ENCODE data around the gene GPX8. TPM values are rescaled to one million over a fixed set of nuclear protein-coding genes. Genes with fewer than 3 reads are reported as not detected.

Gene GPX8, protein sequence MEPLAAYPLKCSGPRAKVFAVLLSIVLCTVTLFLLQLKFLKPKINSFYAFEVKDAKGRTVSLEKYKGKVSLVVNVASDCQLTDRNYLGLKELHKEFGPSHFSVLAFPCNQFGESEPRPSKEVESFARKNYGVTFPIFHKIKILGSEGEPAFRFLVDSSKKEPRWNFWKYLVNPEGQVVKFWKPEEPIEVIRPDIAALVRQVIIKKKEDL
- total RNA-seq (2014; rRNA removed; shearing (Covaris generic)), result 99.8 and 116 TPM in 2 replicates

DNA sequence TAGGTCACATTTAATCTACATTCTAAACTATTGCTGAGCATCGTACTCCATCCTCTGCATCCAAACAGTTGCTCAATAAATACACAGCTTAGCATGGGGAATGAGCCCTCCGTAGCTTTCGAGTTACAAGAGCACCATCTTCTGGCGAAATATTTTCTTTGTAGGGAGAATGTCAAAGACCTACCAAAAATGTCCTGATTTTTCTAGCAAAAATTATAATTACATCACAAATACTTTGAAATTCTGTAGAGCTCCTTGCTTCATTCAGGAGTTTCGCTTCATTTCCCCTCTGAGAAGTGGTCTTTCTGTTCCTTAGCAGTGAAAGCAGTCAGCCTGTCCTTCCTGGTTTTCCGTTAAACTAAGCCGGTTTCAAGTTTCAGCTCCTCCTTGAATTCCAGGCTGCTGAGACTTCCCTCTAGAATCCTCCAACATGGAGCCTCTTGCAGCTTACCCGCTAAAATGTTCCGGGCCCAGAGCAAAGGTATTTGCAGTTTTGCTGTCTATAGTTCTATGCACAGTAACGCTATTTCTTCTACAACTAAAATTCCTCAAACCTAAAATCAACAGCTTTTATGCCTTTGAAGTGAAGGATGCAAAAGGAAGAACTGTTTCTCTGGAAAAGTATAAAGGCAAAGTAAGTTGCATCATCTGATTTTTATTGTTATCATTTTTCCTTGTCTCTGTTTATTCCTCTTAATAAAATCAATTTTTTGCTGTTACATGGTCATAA lies at the start of gene GPX8:
TSS of gene GPX8 (plus strand) at position 409 of the 730 bp plus-strand sequence. CDS start at position 431, 22 bp downstream.
- peak; percentile 84 for DNase-seq (ENCODE audit: low read depth)

DNA sequence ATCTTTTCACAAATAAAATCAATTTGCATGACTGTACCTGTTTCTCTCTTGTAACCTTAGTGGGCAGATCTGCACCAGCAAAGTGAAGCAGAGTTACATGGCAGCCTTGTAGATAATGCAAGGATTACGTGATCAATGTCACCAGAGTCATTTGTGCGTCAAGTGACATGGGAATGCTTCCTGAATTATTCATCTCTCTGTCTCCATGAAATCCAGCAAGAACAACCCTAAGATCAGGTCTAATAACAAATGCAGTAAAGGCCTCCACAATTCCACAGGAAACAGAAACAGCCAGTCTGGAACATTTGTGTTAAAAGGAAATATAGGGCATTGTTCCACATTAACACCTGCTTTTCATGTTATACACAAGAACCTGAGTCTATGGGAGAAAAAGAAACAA lies 49.8 kb upstream of the GPX8 start:
- no peak for DNase-seq (ENCODE audit: low read depth)

DNA sequence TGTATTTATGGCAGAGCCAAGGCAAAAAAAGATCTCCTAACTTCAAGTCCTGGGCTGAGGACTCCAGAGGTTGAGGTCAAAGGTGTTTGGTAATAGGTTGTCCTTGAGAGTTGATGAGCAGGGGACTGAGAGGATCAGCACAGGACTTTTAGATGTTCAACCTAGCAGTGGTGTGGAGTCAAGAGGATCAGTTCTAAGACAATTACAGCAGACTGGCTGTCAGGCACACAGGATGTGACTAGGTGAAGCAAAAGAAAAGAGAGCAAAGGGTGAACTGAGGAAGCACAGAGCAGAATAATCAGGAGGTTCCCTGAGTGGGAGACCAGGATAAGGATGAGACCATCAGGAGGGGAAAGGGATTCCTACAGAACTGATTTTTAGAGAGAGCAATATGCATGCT lies 46.6 kb upstream of the GPX8 start:
- no peak for DNase-seq (ENCODE audit: low read depth)

DNA sequence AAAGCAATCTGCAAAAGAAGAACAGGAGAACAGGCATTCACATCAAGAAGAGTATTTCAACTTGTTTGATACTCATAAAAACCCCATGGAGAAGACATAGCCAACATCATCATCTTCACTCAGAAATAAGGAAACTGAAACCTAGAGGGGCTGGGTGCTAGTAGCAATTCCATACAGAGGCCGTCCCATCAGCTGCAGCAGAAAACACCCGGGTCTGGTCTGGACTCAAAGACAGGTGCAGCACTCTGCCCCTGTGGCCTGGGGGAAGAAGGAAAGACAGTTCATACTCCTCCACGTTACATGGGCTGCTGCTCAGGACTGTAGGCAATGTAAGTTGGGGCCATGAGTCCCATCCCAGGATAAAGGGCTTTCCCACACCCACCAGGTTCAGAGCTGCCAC lies 45.9 kb upstream of the GPX8 start:
- DNase-seq (ENCODE audit: low read depth), result no peak

DNA sequence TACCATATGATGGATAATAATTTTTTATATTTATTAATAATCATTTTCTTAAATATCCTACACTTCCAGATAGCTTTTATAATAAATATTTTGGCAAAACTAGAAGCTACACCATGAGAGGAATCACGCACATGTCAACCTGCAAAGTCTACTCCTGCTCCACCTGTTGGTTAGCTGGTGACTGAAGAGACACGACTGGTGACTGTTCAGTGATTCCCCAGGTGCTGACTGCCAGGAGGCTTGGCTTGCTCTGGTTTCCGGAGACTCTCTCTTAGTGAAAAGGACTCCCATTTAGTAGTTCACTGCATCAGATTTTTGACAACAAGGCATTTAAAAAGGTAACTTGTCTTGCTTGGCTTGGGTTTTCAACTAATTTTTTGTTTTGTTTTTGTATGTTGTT lies 36.6 kb upstream of the GPX8 start:
- no peak for DNase-seq (ENCODE audit: low read depth)

DNA sequence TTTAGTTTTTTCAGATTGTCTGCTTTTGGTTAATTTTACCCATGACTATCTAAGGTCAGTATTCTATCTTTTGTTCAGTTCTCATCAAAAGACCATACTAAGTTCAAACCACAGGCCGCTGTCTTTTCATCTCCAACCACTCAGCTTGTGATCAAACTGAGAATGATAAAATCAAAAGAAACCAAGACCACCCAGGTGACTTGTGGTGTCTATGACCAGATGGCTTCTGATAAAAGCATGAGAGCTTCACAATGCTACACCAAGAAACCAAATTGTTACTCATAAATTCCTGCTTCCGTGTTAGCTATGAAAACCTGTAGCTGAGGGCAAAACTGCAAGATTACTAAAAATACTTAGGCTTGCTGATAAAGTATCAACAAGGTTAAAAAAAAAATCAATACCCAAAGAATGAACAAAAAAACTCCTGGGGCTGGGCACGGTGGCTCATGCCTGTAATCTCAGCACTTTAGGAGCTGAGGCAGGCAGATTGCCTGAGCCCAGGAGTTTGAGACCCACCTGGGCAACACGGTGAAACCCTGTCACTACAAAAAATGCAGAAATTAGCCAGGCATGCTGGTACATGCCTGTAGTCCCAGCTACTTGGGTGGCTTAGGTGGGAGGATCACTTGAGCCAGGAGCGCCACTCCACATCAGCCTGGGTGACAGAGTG lies 25.8 kb upstream of the GPX8 start:
- no peak for DNase-seq (ENCODE audit: low read depth)

DNA sequence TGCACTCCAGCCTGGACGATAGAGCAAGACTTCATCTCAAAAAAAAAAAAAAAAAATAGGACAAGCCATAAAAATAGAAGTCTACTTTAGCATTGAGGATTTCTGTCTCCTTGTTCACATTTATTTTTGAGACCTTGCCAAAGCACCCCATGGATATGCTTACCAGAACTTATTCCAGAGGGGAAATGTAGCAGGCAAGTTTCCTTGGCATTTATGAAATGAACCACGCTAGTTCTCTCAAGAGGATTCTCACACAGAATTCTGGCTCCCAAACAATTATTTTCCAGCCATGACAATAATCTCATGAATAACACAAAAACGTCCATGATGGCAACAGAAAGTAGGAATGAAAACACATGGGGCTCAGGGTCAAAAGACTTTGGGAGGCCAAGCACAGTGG lies 23.4 kb upstream of the GPX8 start:
- no peak for DNase-seq (ENCODE audit: low read depth)

DNA sequence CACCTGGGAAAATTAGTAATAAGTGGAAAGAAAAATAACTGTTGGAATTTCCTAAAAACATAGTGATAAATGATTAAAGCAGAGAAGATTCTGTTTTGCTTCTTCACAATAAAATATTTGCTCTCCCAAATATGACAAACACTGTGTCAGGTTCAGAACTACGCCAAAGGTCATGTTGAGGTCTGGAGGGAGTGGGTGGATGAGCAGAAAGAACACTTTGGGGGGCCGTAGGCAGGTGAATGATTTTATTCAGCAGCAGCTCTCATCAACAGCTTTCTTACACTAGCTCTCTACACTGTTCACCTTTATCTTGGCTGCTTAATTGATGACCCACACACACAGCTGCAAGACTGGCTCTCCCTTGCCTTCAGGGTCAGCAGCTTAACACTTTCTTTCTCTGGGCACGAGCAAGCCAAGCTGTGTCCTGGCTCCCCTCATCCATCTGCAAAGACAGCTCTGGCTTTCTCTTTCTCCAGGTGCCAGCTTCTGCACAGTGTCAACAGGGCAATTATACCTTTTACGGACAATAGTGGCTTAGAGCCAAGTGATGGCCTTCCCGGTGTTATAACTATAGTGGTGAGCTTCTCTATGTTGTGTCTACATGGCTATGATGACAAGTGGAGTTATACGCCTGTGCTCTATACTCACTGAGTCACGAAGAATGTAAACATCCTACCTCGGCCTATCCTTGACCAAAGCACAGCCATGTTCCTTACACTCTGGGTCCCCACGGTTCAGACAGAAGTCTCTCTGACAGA lies 18.9 kb upstream of the GPX8 start:
- DNase-seq (ENCODE audit: low read depth), result no peak

DNA sequence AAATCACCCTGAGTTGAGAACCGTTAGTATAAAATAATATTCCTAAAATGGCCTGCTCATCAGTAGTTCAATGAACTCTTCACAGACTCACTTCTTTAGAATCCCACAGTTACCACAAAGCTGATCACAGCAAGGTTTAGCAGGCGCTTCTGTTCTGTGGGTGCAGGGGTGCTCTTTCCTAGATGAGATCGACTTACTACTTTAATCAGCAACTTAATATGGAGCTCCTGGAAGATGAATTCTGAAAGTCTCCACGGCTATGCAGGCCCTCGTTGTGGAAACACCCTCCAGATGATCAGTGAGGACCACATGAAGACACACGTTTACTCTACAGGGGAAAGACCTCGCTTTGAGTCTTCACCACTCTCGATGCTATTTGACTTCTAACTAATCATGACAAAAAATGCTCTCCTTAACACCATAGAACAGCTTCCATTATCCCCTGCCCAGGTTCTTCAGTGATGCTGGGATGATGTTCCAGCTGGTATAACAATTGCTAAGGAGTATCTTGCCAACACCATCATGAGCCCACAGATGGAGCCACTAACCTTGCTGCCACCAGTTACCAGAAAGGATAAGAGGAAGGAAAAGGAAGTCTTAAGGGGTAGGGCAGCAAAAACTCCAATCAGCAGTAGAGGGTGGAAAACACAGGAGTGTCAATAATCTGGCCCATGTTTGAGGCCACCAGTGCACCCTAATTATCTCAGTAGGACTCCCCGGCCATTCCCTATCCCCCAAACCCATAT lies 17.9 kb upstream of the GPX8 start:
- no peak for DNase-seq (ENCODE audit: low read depth)

DNA sequence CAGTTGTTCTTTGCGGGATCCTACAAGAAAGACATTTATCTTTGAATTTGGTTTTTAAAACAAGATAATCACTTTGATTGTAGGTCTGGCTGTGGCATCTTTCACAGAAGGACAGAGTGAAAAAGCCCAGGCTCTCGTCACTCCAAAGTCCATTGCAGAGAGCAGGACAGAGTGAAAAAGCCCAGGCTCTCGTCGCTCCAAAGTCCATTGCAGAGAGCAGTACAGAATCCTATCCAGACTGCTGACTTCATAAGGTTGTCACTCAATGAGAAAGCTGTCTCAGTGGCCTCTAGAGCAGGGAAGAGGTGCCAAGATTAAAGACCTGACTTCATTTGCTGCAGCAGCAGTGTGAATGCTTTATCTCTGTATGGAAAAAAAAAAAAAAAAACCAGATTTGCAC lies 16.3 kb upstream of the GPX8 start:
- no peak for DNase-seq (ENCODE audit: low read depth)

DNA sequence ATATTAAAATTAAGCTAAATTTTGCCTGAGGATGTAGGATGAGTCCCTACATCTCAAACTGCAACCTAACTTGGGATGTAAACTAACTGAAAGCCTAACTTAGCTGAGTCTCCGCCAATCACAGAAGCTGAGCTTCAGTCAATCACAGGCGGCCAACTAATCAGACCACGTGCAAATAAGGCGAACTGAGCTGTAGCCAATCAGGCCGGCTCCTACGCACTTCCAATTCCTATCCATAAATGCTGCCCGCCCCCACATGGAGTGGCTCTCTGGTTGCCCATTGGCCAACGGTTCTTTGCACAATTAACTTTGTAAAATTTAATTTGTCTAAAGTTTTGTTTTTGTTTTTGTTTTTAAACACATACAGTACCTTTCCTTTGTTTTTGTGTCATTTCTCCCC lies 13.9 kb upstream of the GPX8 start:
- peak; percentile 51 for DNase-seq (ENCODE audit: low read depth)

DNA sequence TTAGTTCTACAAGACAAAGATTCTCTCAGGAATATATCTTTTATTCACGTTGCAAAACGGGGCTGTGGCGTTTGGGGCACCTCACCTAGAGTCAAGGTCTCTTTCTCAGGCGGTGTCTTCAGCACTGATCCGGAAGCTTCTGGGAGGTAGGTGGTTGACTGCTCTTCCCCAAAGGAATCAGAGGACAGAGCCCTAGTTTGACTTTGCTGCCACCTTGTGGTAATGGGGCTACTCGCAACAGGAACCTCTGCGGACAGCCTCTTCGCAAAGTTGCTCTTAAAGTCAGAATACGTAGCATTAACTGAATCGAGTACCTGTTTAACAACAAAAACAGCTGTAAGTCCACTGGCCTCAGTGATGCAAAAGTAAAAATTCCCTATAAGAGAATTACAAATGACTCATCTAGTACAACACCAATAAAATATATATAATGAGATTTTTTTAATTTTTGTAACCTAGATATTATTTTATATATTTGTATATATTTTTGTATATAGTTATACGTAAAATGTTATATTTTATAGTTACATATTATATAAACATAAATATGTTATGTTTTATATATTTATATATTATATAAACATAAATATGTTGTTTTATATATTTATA lies 13.3 kb upstream of the GPX8 start:
- DNase-seq (ENCODE audit: low read depth), result peak; percentile 73

DNA sequence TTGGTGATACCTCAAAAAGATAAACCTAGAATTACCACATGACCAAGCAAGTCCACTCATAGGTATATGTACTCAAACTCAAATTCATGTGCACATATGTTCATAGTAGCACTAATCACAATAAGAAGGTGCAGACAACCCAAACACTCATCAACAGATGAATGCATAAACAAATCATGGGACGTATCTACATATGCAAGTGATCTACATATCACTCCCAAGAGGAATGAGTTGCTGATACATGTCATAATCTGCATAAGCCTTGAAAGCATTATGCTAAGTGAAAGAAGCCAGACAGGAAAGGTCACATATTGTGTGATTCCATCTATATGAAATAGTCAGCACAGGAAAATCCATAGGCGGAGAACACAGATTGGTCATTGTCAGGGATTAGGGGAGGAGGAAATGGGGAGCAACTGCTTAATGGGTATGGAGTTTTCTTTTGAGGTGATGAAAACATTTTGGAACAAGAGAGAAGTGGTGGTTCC lies 10.6 kb upstream of the GPX8 start:
- no peak for DNase-seq (ENCODE audit: low read depth)

DNA sequence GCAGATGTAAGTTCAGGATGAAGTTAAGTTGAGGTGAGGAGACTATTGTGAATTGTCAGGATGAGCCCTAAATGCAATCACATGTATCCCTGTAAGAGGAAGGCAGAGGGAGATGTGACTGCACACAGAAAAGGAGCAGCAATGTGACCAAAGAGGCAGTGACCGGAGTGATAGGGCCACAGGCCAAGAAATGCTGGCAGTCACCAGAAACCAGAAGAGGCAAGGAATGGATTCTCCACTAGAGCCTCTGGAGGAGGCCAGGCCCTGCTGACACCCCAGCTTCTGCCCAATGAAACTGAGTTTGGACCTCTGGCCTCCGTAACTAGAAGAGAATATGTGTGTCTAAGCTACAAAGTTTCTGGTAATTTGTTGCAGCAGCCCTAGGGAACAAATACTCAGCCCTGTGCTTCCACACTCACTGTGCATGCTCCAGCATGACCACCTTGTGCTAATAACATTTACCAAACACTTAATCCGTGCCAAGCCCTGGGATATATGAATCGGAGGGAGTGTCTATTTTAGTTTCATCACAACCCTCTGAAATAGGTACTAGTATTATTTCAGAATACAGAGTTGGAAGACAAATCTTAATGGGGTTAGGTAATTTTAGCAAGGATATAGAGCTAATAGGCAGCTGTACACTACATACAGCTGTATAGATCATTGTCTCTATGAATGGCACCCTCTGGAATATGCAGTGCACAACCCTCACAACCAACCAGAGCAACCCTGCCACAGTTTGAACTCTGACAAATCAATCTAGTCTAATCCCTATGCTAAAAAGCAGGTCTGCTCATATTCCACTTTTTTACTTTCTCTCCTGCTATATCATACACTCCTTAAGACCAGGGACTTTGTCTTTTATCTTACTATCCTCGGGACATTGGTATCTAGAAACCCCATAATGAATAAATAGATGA lies 7.8 kb upstream of the GPX8 start:
- peak; percentile 34 for DNase-seq (ENCODE audit: low read depth)

DNA sequence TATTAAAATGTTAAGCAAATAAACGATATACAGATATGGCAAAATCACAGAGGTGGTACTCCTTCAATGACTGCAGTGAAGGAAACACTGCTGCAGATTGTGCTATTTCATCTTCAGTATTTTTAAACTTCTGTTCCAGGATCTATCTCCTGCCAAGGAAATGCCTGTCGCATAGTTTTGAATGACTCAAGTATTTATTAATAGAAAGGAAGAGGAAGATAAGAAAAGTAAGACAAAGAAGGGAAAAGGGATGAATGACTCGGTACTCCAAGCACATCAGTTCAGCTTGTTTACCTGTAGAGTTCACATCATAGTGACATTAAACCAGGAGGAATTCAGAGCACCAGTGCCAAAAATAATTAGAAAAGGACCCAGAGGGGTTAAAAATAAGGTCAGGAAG lies 5.1 kb upstream of the GPX8 start:
- DNase-seq (ENCODE audit: low read depth), result peak; percentile 32

DNA sequence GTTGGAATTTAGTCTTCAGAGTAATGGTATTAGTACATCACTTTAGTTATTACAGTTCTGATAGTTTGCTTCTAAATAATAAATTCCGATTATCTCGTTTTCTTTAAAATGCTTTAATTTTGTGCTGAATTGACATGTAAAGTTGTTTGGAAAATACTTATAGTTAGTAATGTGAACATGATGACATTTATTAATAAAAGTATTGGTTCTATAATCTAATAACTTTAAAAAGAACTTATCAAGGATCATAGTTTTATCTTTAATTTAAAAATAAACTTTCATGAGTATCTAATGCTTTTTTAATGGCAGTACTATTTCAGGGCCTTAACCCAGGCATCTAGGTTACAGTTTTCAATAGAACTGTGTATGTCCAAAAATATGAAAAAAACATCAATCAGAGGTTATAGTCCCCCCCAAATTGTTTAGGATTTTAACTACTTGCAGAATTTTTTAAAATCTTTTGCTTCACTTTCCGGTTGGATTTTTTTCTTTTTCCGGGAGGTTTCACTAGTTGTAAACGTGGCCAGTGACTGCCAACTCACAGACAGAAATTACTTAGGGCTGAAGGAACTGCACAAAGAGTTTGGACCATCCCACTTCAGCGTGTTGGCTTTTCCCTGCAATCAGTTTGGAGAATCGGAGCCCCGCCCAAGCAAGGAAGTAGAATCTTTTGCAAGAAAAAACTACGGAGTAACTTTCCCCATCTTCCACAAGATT lies 680 bp downstream of the GPX8 start:
- peak; percentile 91 for DNase-seq (ENCODE audit: low read depth)

DNA sequence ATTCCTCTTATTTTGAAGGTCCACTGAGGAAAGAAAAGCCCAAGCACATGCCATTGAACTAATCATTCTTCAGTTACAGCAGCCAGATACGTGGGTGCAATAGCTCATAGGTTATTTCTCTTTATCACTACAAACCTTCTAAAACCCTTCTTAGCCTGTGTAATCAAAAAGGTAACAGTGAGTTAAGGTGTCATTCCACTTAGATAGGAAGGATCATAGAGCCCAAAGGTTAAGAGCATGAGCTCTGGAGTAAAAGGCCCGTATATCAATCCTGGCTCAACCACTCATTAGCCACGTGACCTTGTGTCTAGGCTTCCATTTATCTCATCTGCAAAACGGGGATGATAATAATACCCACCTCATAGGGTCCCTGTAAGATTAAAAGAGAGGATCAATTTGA lies 2.7 kb downstream of the GPX8 start:
- DNase-seq (ENCODE audit: low read depth), result no peak

DNA sequence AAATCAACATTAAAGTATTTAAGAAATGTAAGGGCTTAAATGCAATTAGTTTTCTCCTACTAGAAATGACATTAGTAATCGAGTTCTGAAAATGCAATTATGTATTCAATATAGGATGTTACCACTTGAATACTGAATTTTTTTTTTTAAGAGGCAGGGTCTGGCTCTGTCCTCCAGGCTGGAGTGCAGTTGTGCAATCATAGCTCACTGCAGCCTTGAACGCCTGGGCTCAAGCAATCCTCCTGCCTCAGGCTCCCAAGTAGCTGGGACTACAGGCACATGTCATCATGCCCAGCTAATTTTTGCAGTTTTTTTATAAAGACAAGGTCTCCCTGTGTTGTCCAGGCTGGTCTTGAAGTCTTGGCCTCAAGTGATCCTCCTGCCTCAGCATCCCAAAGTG lies 11.5 kb downstream of the GPX8 start:
- DNase-seq (ENCODE audit: low read depth), result no peak
